GM12878 (cell line): ENCODE measurements around the gene MPZL3.

Source experiments
- ATF7 ChIP-seq: fragments of 450-650 bp; IDR thresholded peaks from 2 replicates; pipeline ENCODE4 v1.6.1; 2016; ENCODE audit warnings: low read depth, mild to moderate bottlenecking
- CHD4 ChIP-seq: fragments of 200-600 bp; sonication (generic); IDR thresholded peaks from 2 replicates; pipeline ENCODE4 v1.6.1; 2016; ENCODE audit warnings: mild to moderate bottlenecking
- HCFC1 ChIP-seq: fragments of 150-350 bp; IDR thresholded peaks from 2 replicates; pipeline ENCODE4 v1.6.1; 2014; ENCODE audit warnings: low read length
- IRF4 ChIP-seq: IDR thresholded peaks from 2 replicates; pipeline ENCODE4 v1.6.1; 2011; ENCODE audit warnings: low read depth, low read length
- MLLT1 ChIP-seq: fragments of 450-650 bp; IDR thresholded peaks from 2 replicates; pipeline ENCODE4 v1.6.1; 2016; ENCODE audit warnings: mild to moderate bottlenecking
- POLR2AphosphoS5 ChIP-seq: IDR thresholded peaks from 2 replicates; pipeline ENCODE4 v1.6.1; 2011; ENCODE audit warnings: mild to moderate bottlenecking, low read length, inconsistent platforms
- RAD21 ChIP-seq: IDR thresholded peaks from 2 replicates; pipeline ENCODE4 v1.6.1; 2011; ENCODE audit warnings: mild to moderate bottlenecking, low read depth, low read length, moderate library complexity; ENCODE audit not compliant: insufficient read depth
- SMC3 ChIP-seq: IDR thresholded peaks from 2 replicates; pipeline ENCODE4 v1.6.1; 2011; ENCODE audit warnings: low read length, improper control_type of control experiment, borderline replicate concordance
- ZBTB4 ChIP-seq: fragments of 450-650 bp; formaldehyde crosslinking; IDR thresholded peaks from 2 replicates; pipeline ENCODE4 v1.4.0; 2022; ENCODE audit warnings: mild to moderate bottlenecking, moderate library complexity
- TF ChIP-seq, protein P1 (sequence below): IDR thresholded peaks from 2 replicates; pipeline ENCODE4 v1.6.1; 2011; ENCODE audit warnings: borderline replicate concordance, low read depth, mild to moderate bottlenecking, moderate library complexity, low read length; ENCODE audit not compliant: insufficient read depth, poor library complexity, severe bottlenecking
- TF ChIP-seq, protein P2 (sequence below), 3 experiments: IDR thresholded peaks in 2 of 3; conservative IDR thresholded peaks in 1 of 3; 2 replicates each; pipeline ENCODE4 v1.5.1; 2011; ENCODE audit warnings: low read depth in 3 of 3, low read length in 3 of 3, mild to moderate bottlenecking in 3 of 3, control low read depth in 2 of 3, moderate library complexity in 2 of 3, inconsistent platforms in 1 of 3, mixed read lengths in 1 of 3; ENCODE audit not compliant: control insufficient read depth in 2 of 3, insufficient read depth in 1 of 3; ENCODE audit errors: extremely low read depth in 1 of 3
- TF ChIP-seq, protein P3 (sequence below): IDR thresholded peaks from 2 replicates; pipeline ENCODE4 v1.6.1; 2012; ENCODE audit warnings: mild to moderate bottlenecking, low read depth, low read length

- TF ChIP-seq ZBTB4 (CRISPR knock-in tag) (no peak), HCFC1 (no peak), MLLT1 (no peak), ATF7 (no peak), CHD4 (no peak), IRF4 (no peak), POLR2AphosphoS5 (no peak), SMC3 (no peak), RAD21 (no peak)
- TF ChIP-seq, protein P1, sequence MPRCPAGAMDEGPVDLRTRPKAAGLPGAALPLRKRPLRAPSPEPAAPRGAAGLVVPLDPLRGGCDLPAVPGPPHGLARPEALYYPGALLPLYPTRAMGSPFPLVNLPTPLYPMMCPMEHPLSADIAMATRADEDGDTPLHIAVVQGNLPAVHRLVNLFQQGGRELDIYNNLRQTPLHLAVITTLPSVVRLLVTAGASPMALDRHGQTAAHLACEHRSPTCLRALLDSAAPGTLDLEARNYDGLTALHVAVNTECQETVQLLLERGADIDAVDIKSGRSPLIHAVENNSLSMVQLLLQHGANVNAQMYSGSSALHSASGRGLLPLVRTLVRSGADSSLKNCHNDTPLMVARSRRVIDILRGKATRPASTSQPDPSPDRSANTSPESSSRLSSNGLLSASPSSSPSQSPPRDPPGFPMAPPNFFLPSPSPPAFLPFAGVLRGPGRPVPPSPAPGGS: no peak
- TF ChIP-seq, protein P2, sequence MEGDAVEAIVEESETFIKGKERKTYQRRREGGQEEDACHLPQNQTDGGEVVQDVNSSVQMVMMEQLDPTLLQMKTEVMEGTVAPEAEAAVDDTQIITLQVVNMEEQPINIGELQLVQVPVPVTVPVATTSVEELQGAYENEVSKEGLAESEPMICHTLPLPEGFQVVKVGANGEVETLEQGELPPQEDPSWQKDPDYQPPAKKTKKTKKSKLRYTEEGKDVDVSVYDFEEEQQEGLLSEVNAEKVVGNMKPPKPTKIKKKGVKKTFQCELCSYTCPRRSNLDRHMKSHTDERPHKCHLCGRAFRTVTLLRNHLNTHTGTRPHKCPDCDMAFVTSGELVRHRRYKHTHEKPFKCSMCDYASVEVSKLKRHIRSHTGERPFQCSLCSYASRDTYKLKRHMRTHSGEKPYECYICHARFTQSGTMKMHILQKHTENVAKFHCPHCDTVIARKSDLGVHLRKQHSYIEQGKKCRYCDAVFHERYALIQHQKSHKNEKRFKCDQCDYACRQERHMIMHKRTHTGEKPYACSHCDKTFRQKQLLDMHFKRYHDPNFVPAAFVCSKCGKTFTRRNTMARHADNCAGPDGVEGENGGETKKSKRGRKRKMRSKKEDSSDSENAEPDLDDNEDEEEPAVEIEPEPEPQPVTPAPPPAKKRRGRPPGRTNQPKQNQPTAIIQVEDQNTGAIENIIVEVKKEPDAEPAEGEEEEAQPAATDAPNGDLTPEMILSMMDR (IDR thresholded peaks at IDR 0.05 in 2 of 3, conservative IDR thresholded peaks at IDR 0.05 in 1 of 3; ENCODE audit: control insufficient read depth in 2 of 3, extremely low read depth in 1 of 3, insufficient read depth in 1 of 3, low read depth in 3 of 3, low read length in 3 of 3): no peak
- TF ChIP-seq, protein P3, sequence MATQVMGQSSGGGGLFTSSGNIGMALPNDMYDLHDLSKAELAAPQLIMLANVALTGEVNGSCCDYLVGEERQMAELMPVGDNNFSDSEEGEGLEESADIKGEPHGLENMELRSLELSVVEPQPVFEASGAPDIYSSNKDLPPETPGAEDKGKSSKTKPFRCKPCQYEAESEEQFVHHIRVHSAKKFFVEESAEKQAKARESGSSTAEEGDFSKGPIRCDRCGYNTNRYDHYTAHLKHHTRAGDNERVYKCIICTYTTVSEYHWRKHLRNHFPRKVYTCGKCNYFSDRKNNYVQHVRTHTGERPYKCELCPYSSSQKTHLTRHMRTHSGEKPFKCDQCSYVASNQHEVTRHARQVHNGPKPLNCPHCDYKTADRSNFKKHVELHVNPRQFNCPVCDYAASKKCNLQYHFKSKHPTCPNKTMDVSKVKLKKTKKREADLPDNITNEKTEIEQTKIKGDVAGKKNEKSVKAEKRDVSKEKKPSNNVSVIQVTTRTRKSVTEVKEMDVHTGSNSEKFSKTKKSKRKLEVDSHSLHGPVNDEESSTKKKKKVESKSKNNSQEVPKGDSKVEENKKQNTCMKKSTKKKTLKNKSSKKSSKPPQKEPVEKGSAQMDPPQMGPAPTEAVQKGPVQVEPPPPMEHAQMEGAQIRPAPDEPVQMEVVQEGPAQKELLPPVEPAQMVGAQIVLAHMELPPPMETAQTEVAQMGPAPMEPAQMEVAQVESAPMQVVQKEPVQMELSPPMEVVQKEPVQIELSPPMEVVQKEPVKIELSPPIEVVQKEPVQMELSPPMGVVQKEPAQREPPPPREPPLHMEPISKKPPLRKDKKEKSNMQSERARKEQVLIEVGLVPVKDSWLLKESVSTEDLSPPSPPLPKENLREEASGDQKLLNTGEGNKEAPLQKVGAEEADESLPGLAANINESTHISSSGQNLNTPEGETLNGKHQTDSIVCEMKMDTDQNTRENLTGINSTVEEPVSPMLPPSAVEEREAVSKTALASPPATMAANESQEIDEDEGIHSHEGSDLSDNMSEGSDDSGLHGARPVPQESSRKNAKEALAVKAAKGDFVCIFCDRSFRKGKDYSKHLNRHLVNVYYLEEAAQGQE: no peak
These were observed 15.3 kb upstream of the MPZL3 start for GRCh38 chr11:118267486-118267885.
